Ishikawa (cell line): ENCODE data around the gene ANXA1.

ENCODE experiments used
- CEBPB ChIP-seq: IDR thresholded peaks from 2 replicates; pipeline ENCODE4 v1.6.1; 2012
- CREB1 ChIP-seq: IDR thresholded peaks from 2 replicates; pipeline ENCODE4 v1.6.1; 2012; ENCODE audit warnings: low read depth
- EGR1 ChIP-seq: IDR thresholded peaks from 2 replicates; pipeline ENCODE4 v1.6.1; 2012
- EP300 ChIP-seq: IDR thresholded peaks from 2 replicates; pipeline ENCODE4 v1.6.1; 2012; ENCODE audit warnings: borderline replicate concordance
- FOXM1 ChIP-seq: IDR thresholded peaks from 2 replicates; pipeline ENCODE4 v1.6.1; 2012; ENCODE audit warnings: low read depth, borderline replicate concordance
- MAX ChIP-seq: IDR thresholded peaks from 2 replicates; pipeline ENCODE4 v1.6.1; 2012
- NFIC ChIP-seq: IDR thresholded peaks from 2 replicates; pipeline ENCODE4 v1.6.1; 2012
- RAD21 ChIP-seq: IDR thresholded peaks from 2 replicates; pipeline ENCODE4 v1.6.1; 2012; ENCODE audit warnings: low read depth
- REST ChIP-seq: IDR thresholded peaks from 2 replicates; pipeline ENCODE4 v1.6.1; 2012; ENCODE audit warnings: low read depth, mild to moderate bottlenecking
- TCF12 ChIP-seq: IDR thresholded peaks from 2 replicates; pipeline ENCODE4 v1.6.1; 2012; ENCODE audit warnings: low read depth
- TEAD4 ChIP-seq: IDR thresholded peaks from 2 replicates; pipeline ENCODE4 v1.6.1; 2012
- USF1 ChIP-seq: IDR thresholded peaks from 2 replicates; pipeline ENCODE4 v1.6.1; 2012
- YY1 ChIP-seq: IDR thresholded peaks from 2 replicates; pipeline ENCODE4 v1.6.1; 2012; ENCODE audit warnings: low read depth
- ZBTB7A ChIP-seq: IDR thresholded peaks from 2 replicates; pipeline ENCODE4 v1.6.1; 2012; ENCODE audit warnings: low read depth

Gene ANXA1

DNA sequence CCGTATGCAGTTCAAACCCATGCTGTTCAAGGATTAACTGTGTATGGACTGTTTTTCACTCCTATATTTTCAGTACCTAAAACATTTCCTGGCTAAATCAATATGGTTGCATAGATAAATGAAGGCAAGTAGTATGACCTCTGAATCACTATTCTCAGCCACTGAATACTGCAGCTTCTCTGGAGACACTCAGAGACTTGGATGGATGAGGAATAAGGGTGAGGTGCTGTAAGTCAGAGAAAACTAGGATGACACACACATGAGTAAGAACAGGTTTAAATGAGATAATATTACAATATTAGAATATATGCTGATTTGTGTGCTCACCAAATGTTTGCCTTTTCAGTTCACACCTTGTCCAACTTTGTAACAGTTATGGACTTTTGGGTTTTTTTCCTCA, 26.0 kb upstream of the ANXA1 start:
- no peak for TF ChIP-seq ZBTB7A
- no peak for TF ChIP-seq YY1
- no peak for TF ChIP-seq MAX
- no peak for TF ChIP-seq TEAD4
- no peak for TF ChIP-seq USF1
- TF ChIP-seq RAD21 = no peak
- TF ChIP-seq TCF12 = no peak
- TF ChIP-seq EGR1 = no peak
- no peak for TF ChIP-seq REST
- TF ChIP-seq EP300 = no peak
- TF ChIP-seq FOXM1 = no peak
- no peak for TF ChIP-seq NFIC

GRCh38 chr9:73129941-73130685, 21.6 kb upstream of the ANXA1 start:
- TF ChIP-seq TCF12 (no peak), EP300 (no peak), CEBPB (no peak), CREB1 (no peak), ZBTB7A (no peak), RAD21 (no peak), REST (no peak)

GRCh38 chr9:73131461-73131860, 20.2 kb upstream of the ANXA1 start:
- TF ChIP-seq EP300 (no peak), MAX (no peak), REST (no peak), CREB1 (no peak), TEAD4 (no peak), EGR1 (no peak), FOXM1 (no peak)

DNA sequence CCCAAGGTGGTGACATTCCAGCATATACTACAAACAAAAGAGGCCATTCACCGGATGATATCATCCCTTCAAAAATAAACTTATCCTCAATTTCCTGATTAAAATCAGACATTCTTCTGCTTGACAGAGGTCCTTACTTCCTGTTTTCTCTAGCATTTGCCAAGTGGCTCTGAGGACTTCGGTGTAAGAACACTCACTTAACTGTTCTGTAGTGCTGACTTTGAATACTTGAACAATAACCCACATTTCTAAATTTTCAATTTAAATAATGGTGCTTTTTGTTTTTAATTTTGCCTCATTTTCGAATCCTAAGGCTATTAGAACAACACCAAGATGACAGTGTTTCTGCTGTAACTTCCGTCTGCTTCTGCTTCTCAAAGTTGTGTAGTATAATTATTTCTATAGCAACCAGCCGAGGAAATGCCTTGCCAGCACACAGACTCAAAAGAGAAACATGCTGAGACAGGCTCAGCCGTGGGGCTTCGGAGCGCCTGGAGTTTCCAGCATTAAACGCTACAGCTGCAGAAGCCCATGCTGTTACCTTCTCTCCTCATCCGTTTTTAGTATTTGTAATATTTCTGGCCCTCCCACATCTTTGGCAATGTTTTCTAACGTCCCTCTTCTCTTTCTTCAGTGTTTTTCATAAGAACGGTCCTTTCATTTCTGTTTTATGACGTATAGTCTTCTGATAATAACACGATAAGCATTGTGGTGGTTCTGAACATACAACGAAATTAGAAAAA, 19.5 kb upstream of the ANXA1 start:
- TF ChIP-seq USF1 (no peak), NFIC (peak; percentile 54; the same call in 1 of the 2 replicates), TEAD4 (peak; percentile 45; the same call in 1 of the 2 replicates), MAX (peak; percentile 56), TCF12 (peak; percentile 19; the same call in 1 of the 2 replicates), FOXM1 (peak; percentile 59; the same call in 1 of the 2 replicates), EGR1 (no peak), EP300 (peak; percentile 37; the same call in 1 of the 2 replicates)
